ENCODE data around the gene SSBP4.

DNA sequence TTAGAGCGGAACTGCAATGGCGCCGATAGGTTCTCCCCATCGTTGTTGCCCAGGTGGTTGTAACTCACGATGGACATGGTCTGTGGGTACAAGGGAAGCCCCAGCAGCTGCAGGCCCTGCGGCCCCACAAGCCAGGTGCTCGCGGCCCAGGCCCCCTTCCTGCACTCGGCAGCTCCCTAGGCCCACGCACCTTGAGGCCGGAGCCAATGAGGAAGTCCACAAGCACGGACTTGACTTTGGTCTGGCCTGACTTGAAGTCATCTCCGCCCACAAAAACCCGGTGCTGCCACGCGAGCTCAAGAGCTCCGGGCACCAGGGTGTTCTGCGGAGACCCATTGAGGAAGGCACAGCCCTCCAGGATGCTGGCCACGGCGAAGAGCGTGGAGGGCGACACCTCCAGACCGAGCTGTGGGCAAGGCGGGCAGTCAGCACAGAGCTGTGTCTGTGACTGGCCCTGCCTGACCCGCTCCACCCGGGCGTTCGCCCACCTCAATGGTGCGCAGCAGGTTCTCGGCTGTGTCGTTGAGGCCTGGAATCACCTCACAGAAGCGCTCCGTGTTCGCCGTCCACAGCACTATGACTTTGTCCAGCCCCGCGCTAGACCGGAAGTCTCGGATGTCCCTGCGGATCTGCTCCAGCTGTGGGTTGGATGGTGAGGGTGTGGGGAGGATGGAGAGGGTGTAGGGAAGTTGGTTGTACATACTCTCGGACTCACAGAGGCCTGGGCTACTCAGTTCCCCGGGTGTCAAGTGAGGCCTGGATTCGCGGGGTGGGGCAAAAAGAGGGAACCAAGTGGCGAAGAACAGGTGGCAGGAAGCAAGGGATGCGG, 16.9 kb downstream of the SSBP4 start:
- TF ChIP-seq CTCF (IDR thresholded peaks at IDR 0.05; ENCODE audit: low read depth, low read length, poor library complexity, severe bottlenecking) (no peak), EZH2phosphoT487 (IDR thresholded peaks at IDR 0.05; ENCODE audit: borderline replicate concordance, low read length) (no peak)
